Urinary bladder (tissue), 4 donors: ENCODE results near the gene CAPN5. TPM values are rescaled to one million over a fixed set of nuclear protein-coding genes. Genes with fewer than 3 reads are reported as not detected.

Source experiments
- DNase-seq: peaks from one replicate; pipeline ENCODE4 v3.0.0-alpha.2; 2015; ENCODE audit errors: extremely low spot score
- H3K27ac ChIP-seq: one replicate; pipeline ENCODE4 v1.5.1; 2013; ENCODE audit warnings: low read depth, mild to moderate bottlenecking, moderate library complexity
- H3K36me3 ChIP-seq: one replicate; pipeline ENCODE4 v1.6.1; 2013; ENCODE audit warnings: mild to moderate bottlenecking, moderate library complexity; ENCODE audit not compliant: insufficient read depth
- H3K4me1 ChIP-seq: one replicate; pipeline ENCODE4 v1.6.1; 2013; ENCODE audit warnings: mild to moderate bottlenecking, moderate library complexity; ENCODE audit not compliant: insufficient read depth
- H3K4me3 ChIP-seq: one replicate; pipeline ENCODE4 v1.5.1; 2013; ENCODE audit warnings: low read depth, low read length
- WGBS: extraction: QIAGEN DNeasy Blood & Tissue Kit; methylation state at CpG from one replicate; pipeline ENCODE4 v1.1.7; 2013; 5-methylcytosine and 5-hydroxymethylcytosine counted together
- polyA plus RNA-seq: library from polyadenylated mRNA; stranded (reverse); fragments of 200-250 nt; gene quantifications from one replicate; pipeline ENCODE4 v1.2.3, GENCODE V29; 2013
- total RNA-seq: library from RNA; depleted of rRNA; stranded (reverse); fragments of >200 nt; gene quantifications from one replicate; pipeline ENCODE4 v1.2.3, GENCODE V29; 2014
- donor health status: healthy with polysubstance abuse.
- donor health status: healthy.

The CAPN5 gene
- total and polyA plus RNA-seq, 2 donors: 14.8 to 17.8 TPM

DNA sequence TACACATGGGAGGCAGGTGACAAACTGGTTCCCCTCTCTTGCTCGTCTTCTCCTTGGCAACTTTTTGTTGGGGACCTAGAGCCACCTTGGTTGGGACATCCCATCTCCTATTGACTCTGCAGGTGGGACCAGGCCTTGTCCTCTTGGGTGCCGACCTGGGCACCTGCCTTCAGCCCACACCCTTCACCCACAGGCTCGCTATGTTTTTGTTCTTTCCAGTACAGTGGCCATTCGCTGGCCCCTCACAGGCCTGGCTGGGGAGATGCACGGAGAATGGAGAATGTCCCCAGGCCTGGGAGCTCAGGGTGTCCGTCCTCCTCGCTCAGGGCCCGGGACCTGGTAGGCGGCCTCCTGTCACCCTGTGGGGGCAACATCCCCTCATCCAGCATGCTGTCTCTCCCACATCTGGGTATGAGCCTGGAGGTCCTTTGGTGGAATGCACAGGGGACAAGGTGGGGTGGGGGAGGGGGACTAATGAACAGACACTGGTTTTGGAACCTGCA, 21.0 kb downstream of the CAPN5 start:
- no peak for DNase-seq
- H3K27ac ChIP-seq: peak overlapping the region; percentile 11
- no peak overlapping the region for H3K4me3 ChIP-seq
- H3K36me3 ChIP-seq: no peaks in the 10 kb centered on the region
- H3K4me1 ChIP-seq: peaks cover 2% of the 10 kb centered on the region
- 95% methylated on average over 9 of the region's 9 CpGs for WGBS

DNA sequence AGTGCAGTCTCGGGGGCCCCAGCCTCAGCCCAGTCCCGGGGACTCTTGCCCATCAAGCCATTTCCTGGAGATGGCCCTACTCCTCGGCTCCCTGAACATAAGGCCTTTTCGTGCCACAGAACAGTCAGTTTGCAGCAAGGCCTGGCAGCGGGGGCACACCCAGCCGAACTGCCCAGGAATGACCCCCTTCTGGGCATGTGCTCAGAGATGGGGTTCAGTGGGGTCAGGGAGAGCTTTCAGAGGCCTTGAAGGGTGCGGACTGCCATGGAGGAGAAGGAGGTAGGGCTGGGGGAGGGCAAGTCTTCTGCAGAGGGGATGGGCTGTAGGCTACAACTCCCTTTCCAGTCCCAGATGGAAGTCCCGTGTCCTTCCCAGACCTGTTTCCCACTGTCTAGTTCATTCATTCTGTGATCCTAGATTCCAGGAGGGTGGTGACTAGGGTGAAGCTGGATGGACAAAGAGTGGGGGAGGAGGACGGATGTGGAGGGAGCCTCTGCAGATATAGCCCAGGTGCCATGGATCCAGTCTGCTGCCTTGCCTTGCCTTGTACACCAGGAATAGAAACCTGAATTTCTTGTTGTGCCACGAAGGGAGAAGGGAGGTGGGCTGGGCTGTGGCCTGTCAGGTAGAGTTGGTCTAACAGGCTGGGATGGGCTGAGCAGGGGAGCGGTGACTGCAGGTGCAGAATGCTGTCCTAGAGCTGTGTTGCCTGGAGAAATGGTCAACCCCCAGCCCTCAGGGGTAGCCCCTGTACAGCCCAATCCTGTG, 21.6 kb downstream of the CAPN5 start:
- no peak for DNase-seq
- 73% methylated on average over 11 of the region's 11 CpGs for WGBS
- Histone ChIP-seq H3K4me1 (no peaks in the 10 kb centered on the region), H3K36me3 (no peaks in the 10 kb centered on the region), H3K4me3 (no peak overlapping the region), H3K27ac (peak overlapping the region; percentile 31)

GRCh38 chr11:77089004-77089545, 22.3 kb downstream of the CAPN5 start:
- DNase-seq: no peak

GRCh38 chr11:77090046-77090372, 23.2 kb downstream of the CAPN5 start:
- WGBS: 85% methylated on average over 4 of the region's 4 CpGs
- H3K27ac ChIP-seq: no peak overlapping the region
- H3K4me1 ChIP-seq: no peaks in the 10 kb centered on the region
- H3K36me3 ChIP-seq: no peaks in the 10 kb centered on the region
- H3K4me3 ChIP-seq: no peak overlapping the region
- DNase-seq: no peak

More at GRCh38 chr11:77089004-77089545, 22.3 kb downstream of the CAPN5 start:
- WGBS: 97% methylated on average over 3 of the region's 3 CpGs
- H3K36me3 ChIP-seq: no peaks in the 10 kb centered on the region
- H3K27ac ChIP-seq: no peak overlapping the region
- H3K4me1 ChIP-seq: no peaks in the 10 kb centered on the region
- no peak overlapping the region for H3K4me3 ChIP-seq

- Histone ChIP-seq H3K4me1 (no peaks in the 10 kb centered on the region), H3K4me3 (no peak overlapping the region), H3K27ac (no peak overlapping the region), H3K36me3 (no peaks in the 10 kb centered on the region)
- 64% methylated on average over 13 of the region's 13 CpGs for WGBS
- DNase-seq: no peak
Measured at GRCh38 chr11:77090373-77091111, 23.8 kb downstream of the CAPN5 start.

GRCh38 chr11:77091146-77091940, 24.6 kb downstream of the CAPN5 start:
- H3K27ac ChIP-seq: no peak overlapping the region
- DNase-seq: no peak
- no peak overlapping the region for H3K4me3 ChIP-seq
- H3K36me3 ChIP-seq: no peaks in the 10 kb centered on the region
- 34% methylated on average over 9 of the region's 9 CpGs for WGBS
- no peaks in the 10 kb centered on the region for H3K4me1 ChIP-seq

- WGBS: 64% methylated on average over 7 of the region's 7 CpGs
- no peak for DNase-seq
- Histone ChIP-seq H3K4me3 (no peak overlapping the region), H3K27ac (no peak overlapping the region), H3K4me1 (no peaks in the 10 kb centered on the region), H3K36me3 (no peaks in the 10 kb centered on the region)
Measured at GRCh38 chr11:77092382-77092781, 25.6 kb downstream of the CAPN5 start.

DNA sequence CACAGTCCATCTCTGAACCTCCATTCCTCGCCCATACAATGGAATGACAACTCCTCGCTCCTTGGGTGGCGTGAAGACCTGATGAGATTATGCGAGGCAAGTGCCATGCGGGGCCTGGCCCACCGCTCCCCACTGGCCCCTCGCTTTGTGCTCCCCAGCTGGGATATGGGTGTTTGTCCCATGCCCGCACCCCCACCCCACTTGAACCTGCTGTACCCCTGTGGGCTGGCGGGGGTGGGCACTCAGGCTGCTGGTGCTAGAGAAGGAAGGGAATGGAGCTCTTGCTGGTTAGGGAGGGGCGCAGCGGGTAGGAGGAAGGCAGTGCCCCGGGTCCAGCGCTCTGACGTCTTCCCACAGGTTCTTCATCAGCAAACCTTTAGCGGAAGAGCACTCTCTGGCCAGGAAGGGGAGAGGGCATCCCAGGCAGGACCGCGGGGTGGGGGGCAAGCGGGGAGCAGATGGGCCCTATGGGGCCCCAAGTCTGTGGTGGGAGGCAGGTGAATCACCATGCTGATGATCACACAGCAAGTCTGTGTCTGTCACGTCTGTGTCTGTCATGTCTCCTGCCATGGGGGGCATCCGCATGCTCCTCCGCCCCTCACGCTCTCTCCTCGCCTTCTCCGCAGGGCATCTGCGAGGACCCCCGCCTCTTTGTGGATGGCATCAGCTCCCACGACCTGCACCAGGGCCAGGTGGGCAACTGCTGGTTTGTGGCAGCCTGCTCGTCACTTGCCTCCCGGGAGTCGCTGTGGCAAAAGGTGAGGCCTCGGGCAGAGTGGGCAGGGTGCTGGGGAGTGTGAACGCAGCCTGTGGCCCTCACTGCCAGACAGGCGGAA, 26.5 kb downstream of the CAPN5 start:
- no peaks in the 10 kb centered on the region for H3K36me3 ChIP-seq
- no peak for DNase-seq
- WGBS: 93% methylated on average over 33 of the region's 33 CpGs
- H3K27ac ChIP-seq: no peak overlapping the region
- H3K4me1 ChIP-seq: no peaks in the 10 kb centered on the region
- no peak overlapping the region for H3K4me3 ChIP-seq

DNA sequence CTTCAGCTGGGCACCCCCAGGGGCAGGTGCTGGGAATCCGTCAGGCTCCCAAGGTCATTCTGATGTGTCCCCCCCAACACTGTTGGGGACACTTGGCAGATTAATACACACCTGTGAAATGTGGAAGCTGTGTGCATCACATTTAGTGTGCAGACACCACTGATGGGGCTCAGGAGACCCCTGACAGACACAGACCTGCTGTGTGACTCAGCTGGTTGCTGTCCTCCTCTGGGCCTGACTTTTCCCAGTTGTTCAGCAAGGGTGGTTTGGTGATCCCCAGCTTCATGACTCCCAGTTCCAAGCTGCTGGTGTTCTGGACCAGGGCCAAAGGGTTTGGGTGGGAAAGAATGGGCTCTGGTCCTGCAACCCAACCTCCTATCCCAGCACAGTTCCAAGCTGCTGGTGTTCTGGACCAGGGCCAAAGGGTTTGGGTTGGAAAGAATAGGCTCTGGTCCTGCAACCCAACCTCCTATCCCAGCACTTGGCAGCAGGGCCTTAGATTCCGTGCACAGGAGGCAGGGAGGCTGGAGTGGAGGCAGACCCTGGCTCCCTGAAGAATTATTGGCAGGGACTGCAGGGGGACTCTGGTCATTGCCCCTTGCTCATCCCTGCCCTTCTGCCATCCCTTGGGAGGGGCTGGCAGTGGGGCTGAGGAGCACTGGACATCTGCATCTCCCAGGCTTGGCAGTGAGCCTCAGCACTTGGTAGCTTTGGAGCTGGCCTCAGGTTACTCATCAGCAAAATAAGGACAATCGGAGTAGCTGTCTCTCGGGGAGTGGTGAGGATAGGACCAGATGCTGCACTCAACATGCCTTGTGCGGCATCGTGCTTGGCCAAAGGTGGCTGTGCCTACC, 27.4 kb downstream of the CAPN5 start:
- Histone ChIP-seq H3K27ac (no peak overlapping the region), H3K4me1 (no peaks in the 10 kb centered on the region), H3K4me3 (no peak overlapping the region), H3K36me3 (no peaks in the 10 kb centered on the region)
- DNase-seq: no peak
- WGBS: 92% methylated on average over 6 of the region's 6 CpGs

GRCh38 chr11:77094841-77095365, 28.1 kb downstream of the CAPN5 start:
- DNase-seq: no peak
- Histone ChIP-seq H3K4me3 (no peak overlapping the region), H3K4me1 (no peaks in the 10 kb centered on the region), H3K27ac (no peak overlapping the region), H3K36me3 (no peaks in the 10 kb centered on the region)
- WGBS: 95% methylated on average over 7 of the region's 7 CpGs

DNA sequence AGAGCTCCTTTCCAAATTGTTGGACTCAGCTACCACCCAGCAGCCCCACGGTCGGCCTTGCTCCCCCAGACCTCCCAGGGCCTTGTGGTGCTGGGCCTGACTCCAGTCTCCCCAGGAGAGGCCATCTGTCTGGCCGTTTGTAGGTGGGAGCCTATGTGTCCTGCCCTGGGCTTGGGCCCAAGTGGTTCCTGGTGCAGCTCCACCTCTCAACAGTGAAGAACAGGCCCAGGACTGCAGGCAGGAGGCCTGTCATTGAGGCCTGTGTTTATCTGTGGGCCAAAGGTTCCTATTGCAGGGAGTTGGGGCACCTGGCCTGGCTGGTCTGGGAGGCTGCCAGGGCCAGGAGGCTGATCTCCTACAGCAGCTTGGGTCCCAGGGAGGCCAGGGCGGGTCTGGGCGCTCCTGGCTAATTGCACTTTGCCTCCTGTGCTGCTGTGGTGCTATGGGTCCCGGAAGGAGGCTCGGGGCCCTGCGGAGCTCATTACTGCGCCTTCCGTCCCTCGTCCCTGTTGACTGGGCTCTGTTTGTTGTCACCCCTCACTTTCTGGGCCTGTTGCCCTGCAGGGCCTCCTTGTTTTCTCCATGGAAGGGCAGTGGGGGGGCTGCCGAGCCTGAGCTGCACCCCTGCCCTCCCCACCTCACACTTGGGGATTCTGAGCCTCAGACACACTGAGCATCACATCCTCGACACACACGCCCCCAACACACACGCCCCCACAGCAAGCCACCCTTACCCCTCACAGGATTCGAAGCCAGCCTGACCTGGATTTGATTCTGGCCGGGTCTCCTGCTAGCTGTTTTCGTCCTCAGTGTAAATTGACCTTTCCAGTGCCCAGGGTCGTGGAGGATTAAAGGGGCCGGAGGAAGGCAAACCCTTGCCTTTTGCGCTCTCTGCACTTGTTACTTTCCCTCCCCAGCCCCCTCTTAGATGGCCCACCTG, 29.1 kb downstream of the CAPN5 start:
- no peak overlapping the region for H3K27ac ChIP-seq
- H3K36me3 ChIP-seq: no peaks in the 10 kb centered on the region
- no peaks in the 10 kb centered on the region for H3K4me1 ChIP-seq
- no peak for DNase-seq
- no peak overlapping the region for H3K4me3 ChIP-seq
- WGBS: 84% methylated on average over 21 of the region's 21 CpGs
